ENCODE data around the gene MACIR. TPM values are rescaled to one million over a fixed set of nuclear protein-coding genes. Genes with fewer than 3 reads are reported as not detected.
"Not testable (repeated sequence)": the region's sequence is repeated elsewhere in the genome, so short reads cannot be mapped to it uniquely, and the experiment has no call there.

The MACIR gene, protein sequence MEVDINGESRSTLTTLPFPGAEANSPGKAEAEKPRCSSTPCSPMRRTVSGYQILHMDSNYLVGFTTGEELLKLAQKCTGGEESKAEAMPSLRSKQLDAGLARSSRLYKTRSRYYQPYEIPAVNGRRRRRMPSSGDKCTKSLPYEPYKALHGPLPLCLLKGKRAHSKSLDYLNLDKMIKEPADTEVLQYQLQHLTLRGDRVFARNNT
- total RNA-seq: 0.63 TPM

DNA sequence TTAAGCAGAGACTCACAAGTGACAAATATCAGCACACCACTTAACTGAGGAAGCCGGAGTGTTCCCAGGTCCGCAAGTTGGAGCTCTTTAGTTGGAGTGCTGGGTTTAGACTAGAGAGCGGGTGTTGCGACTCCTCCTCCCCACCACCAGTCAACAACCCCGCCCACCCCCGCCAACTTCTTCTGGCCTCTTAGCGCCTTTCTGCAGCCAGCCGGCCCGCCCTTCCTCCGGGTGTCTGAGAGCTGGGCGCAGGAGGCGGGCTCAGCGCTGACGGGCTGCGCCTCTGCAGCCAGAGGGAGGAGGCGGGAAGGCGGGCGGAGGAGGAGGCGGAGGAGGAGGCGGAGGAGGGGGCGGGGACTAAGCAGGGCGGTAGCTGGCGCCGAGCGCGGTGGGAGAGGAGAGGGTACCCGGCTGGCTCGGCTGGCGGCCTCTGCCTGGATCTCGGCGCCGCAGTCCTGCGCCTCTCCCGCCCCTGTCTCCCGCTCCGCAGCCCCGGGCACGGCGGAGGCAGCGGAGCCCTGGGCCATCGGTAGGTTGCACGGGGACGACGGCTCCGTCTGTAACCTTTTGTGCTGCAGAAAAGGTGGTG is at the start of gene MACIR:
Gene MACIR, plus strand, starts transcription at position 396 of the 589 bp plus-strand sequence. CDS start 17,157 bp downstream, outside the sequence.
- peak; percentile 97 for ATAC-seq
- peak; percentile 94 for DNase-seq (ENCODE audit: low spot score)

DNA sequence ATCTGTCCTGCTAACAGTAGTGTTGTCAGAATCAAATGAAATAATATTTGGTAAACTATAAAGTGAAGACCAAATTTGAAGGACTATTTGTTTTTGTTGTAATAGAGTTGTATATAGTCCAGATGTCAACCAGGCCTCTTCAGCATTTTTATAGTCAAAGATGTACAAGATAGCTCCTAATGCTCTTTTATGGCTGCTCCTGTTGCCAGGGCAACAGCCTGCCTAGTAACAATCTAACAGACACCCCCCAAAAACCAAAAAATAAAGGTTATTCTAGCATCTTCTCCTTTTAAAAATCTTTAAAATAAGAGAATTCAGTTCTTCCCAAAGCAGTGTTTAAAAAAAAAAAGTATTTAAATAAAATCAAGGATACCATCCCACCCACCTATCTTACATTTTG is 49.5 kb upstream of the MACIR start:
- ATAC-seq (no peak), DNase-seq (ENCODE audit: low spot score) (no peak)

GRCh38 chr5:103210952-103211351 is 47.6 kb upstream of the MACIR start:
- DNase-seq (ENCODE audit: low spot score): no peak
- no peak for ATAC-seq

DNA sequence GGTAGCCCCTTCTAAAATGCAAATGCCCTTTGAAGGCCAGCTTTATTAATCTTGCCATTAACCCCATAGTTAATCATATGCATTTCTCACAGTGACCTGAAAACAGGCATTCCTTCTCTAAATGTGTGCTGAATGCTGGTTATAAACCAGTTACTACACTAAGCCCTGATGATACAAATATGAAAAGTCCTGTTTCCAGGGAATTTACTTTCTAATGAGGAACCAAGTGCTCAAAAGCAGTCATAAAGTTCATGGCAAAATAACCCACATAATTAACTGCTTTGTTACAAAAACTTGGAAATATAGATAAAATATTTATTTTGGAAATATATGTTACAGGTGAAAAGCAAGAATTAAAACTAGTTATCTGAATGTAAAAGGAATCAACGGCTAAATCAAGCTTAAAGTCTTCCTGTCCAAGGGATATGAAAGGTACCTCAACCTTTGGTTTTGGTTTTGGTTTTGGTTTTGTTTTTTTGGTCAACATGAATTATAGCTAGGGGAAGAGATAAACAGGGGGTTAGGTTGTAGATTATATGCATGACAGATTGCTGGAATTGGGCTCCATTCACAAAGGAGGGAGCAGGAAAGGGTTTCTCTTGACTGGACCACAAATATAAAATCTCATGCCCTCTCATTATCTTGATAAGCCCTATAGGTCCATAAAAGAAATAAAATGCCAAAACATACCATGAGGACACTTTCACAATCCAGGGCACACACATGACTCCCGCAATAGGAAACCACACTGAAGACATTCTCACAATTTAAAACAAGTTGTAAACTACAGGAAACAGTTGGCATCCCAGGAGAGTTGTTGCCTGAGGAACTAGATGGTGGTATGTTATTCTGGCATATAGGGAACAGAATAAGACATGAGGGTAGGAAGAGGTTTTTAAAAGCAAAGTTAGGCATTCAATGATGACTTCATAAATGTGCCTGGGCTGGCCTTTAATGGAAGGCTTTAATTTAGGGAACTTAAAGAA is 46.7 kb upstream of the MACIR start:
- DNase-seq (ENCODE audit: low spot score) (no peak), ATAC-seq (no peak)

DNA sequence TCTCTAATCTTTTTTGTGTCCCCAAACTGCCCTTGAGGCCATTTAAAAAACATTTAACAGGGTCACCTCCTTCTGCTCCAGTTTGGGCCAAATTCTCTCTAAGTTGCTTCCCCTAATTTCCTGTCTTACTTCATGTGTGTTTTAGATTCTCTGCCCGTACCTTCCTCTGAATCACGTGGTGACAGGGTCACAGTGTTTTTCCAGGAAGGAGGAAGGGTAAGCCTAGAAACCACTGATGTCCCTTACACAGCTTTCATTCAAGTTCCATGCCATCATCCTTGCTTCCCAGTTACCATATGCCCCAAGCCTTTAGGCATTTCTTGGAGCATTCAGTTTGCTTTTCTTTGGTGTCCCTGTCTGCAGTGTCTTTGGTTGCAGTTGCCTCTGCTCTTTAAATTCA is 42.4 kb upstream of the MACIR start:
- DNase-seq (ENCODE audit: low spot score) (no peak), ATAC-seq (peak; percentile 43)

GRCh38 chr5:103216697-103217096 is 41.9 kb upstream of the MACIR start:
- DNase-seq (ENCODE audit: low spot score) (no peak), ATAC-seq (no peak)

GRCh38 chr5:103217101-103217500 is 41.5 kb upstream of the MACIR start:
- ATAC-seq (no peak), DNase-seq (ENCODE audit: low spot score) (no peak)

- DNase-seq (ENCODE audit: low spot score) (no peak), ATAC-seq (peak; percentile 22)
Measured at GRCh38 chr5:103218164-103218563, 40.4 kb upstream of the MACIR start.

DNA sequence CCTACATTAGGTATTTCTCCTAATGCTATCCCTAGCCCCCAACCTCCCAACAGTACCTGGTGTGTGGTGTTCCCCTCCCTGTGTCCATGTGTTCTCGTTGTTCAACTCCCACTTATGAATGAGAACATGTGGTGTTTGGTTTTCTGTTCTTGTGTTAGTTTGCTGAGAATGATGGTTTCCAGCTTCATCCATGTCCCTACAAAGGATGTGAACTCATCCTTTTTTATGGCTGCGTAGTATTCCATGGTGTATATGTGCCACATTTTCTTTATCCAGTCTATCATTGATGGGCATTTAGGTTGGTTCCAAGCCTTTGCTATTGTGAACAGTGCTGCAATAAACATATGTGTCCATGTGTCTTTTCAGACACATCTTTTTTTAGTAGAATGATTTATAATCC is 39.5 kb upstream of the MACIR start:
- not testable (repeated sequence) for ATAC-seq; DNase-seq (ENCODE audit: low spot score)

- ATAC-seq: no peak
- no peak for DNase-seq (ENCODE audit: low spot score)
Measured at GRCh38 chr5:103223031-103223955, 35.3 kb upstream of the MACIR start.

GRCh38 chr5:103224118-103224893 is 34.3 kb upstream of the MACIR start:
- peak; percentile 99 for ATAC-seq
- DNase-seq (ENCODE audit: low spot score): no peak

DNA sequence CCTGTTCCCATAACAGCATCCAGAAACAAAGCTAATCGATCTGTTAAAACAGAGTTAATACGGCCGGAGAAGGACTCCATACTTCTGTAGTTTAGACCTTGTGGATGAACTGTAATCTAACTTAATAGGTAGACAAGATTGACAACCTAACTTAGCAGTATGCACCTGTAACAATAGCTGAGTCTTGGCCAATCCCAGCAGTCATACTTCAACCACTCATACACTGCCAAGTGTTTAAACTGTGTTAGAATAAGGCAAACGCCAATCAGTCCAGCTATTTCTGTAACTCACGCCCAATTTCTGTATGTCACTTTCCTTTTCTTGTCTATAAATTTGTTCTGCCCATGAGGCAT is 33.7 kb upstream of the MACIR start:
- DNase-seq (ENCODE audit: low spot score) (no peak), ATAC-seq (no peak)

GRCh38 chr5:103228061-103228460 is 30.5 kb upstream of the MACIR start:
- ATAC-seq (no peak), DNase-seq (ENCODE audit: low spot score) (no peak)

GRCh38 chr5:103228588-103228987 is 30.0 kb upstream of the MACIR start:
- ATAC-seq (no peak), DNase-seq (ENCODE audit: low spot score) (no peak)

DNA sequence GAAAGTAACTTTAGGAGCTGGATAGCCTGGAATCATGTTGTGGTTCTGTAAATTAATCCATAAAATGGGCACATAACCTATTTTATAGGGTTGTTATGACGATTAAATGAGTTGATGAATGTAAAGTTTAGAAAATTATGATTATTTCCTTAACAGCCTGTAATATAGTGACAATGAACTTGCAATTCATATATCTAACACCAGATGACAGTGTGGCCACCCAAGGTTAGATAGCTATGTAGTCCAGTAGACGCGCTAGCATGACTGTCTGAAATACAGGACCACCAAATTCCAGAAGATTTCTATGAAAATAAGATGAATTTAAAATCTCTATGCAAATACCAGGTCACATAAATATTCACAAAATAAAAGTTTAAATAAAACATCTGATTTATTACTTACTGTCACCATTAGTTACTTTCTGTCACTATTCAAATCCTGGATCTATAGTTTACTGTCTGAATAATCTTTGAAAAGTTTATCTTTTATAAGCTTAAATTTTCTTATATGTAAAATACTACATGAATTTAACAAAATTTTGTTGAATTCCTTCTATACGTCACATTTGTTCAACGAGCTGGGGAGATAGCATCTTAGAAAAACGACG is 26.1 kb upstream of the MACIR start:
- ATAC-seq (peak; percentile 90), DNase-seq (ENCODE audit: low spot score) (no peak)

GRCh38 chr5:103234239-103234975 is 24.2 kb upstream of the MACIR start:
- DNase-seq (ENCODE audit: low spot score) (no peak), ATAC-seq (no peak)

DNA sequence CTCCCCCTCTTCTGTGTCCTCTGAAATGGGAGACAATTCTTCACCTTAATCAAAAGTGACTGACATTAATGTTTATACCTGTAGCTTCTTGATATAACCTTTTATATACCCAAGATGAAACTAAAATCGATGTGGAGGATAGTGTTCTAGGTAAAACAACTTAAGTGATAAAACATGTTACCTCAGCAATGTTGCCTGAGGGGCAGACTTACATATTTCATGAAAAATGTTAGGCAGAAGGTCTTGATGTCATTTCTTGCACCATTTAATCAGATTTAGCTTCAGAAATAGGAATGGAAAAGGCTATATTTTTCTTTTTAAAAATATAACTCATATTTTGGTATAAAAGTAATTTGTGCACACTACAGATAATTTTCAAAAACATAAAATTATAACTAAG is 22.7 kb upstream of the MACIR start:
- DNase-seq (ENCODE audit: low spot score): no peak
- no peak for ATAC-seq

DNA sequence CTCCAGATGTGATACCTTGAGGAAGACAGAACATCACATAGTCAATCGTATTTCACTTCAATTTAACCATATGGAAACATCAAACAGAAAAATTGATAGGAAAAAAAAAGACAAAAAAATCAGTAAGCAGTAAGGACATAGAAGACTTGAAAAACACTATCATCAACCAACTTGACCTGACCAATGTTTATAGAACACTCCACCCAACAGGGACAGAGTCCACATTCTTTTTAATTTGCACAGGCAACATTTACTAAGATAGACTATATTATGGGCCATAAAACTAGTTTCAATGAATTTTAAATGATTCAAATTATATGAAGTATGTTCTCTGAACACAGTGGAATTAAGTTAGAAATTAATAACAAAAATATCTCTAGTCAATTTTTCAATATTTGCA is 20.8 kb upstream of the MACIR start:
- ATAC-seq: no peak
- DNase-seq (ENCODE audit: low spot score): no peak

DNA sequence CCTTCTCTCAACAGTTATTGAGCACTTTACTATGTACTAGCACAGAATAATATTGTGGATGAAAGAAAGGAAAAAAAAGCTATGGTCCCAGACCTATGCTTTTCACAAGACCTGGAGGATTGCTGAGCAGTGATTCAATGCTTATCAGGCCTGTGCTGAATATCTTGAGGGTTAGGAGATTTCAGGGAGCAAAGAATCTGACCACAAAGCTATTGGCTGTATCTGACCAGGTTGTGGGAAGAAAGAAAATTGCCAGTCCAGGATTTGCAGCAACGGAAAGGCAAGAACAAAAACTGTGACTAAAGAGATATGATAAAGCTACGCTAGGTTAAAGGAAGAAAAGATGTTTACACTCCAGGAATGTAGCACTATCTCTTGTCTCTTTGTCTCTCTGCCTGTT is 14.9 kb upstream of the MACIR start:
- no peak for ATAC-seq
- no peak for DNase-seq (ENCODE audit: low spot score)
